ENCODE results near the gene PSMA7.

Gene PSMA7

DNA sequence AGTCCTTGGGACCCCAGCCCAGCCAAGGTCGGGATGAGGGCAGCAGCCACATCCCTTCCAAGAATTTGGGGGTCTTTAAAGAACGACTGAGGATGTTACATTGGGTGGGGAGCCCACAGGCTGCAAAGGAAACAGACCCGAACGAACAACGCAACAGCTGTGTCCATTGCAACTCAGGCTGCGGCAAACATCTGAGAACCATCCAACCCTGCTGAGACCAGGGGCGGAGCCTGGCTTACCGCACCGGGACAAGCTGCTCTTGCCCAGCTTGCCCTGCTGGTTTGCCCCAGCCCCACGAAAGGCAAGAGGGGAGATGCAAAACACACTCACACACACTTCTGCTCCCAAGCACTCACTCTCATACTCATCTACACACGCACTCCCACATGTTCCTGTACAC, 56.0 kb downstream of the PSMA7 start:
- peak; percentile 39 for DNase-seq (ENCODE audit: low read depth)

All from iris pigment epithelial cell (primary cell).